ENCODE results near the gene SLC4A3.

The SLC4A3 gene

DNA sequence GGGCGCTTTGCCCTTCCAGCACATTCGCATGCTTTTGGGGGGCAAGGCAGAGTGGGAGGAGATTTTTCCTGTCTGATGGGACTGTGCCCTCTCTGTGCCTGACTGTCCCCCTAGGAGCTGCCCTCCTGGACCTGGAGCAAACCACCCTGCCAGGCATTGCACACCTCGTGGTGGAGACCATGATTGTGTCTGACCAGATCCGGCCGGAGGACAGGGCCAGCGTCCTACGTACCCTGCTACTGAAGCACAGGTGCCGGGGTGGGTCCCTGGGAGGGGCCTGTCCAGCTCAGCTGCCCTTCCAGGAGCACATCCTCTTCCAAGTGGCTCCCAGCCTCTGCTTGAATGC lies 5.3 kb downstream of the SLC4A3 start:
- DNase-seq, result no peak

DNA sequence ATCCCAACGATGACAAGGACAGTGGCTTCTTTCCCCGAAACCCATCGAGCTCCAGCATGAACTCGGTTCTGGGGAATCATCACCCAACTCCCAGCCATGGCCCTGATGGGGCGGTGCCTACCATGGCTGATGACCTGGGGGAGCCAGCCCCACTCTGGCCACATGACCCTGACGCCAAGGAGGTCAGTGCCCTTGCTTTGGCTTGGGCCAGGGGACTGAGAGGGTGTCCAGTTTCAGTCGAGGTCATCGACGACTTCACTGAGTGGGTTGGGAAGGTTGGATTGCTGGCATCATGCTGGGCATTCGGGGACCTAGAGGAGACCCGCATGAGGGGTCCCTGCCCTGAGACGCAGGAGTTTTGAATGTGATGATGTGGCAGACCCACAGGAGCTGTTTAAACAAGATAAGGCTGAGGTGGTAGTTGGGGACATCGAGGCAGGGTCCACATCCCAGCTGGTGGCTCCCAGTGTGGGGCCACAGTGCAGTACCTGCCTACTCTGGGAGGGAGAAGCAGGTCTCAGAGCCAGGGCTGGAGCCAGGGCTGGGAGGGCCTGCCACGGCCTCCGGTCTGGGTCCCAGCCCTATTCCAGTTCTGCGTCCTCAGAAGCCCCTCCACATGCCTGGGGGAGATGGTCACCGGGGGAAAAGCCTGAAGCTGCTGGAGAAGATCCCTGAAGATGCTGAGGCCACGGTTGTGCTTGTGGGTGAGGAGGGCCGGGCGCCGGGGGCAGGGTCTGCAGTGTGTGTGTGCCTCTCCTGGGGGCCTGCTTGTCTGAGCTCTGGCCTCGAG lies 6.0 kb downstream of the SLC4A3 start:
- no peak for DNase-seq

DNA sequence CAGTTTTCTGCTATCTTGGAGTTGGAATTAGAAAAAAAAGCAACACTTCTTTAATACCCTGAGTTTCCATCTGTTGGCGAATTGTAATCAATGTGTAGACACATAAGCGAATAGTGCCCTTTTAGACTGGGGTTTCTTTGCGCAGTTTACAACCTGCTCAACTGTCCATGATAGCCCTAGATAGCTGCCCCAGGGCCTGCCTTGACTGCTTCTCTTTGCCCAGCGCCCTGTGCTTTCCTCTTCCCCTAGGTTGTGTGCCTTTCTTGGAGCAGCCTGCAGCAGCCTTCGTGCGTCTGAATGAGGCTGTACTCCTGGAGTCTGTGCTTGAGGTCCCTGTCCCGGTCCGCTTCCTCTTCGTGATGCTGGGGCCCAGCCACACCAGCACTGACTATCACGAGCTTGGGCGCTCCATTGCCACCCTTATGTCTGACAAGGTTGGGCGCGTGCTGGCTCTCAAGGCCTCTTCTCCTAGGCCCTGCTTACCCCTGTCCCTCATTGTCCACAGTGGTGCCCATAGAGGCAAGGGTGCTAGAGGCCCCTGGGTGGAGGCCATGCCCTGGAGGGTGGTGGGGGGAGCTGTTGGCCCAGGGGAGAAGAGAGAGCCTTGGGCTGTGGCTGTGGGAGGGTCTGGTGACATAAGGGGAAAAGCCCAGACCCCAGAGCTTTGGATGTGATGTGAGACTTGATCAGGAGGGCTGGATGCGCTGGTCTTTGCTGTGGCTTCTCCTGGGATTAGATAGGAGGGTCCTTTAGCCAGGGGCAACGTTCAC lies 6.9 kb downstream of the SLC4A3 start:
- no peak for DNase-seq

DNA sequence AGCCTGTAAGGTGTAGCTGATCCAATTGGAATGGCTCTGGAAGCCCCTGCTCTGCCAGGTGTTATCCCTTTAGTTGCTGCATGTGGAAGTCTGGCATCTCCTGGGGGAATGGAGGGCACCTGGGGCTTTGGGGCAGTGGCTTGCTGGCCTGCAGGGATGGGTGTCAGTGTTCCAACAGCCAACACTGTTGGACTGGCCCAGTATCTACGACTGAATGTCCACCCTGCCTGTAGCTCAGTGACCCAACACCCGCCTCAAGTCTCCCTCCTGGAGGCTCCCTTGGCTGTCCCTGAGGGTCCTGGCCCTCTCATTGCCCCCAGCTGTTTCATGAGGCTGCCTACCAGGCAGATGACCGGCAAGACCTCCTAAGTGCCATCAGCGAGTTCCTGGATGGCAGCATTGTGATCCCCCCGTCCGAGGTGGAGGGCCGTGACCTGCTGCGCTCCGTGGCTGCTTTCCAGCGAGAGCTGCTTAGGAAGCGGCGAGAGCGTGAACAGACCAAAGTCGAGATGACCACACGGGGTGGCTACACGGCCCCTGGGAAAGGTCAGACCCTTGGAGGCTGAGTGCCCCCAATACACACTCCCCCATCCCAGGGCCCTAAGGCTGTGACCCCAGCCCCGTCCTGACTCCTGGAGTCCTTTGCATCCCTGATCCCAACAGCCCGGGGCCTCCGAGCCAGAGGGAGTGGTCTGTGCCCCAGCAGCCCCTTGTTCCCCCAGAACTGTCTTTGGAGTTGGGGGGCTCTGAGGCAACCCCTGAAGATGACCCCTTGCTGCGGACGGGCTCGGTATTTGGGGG lies 7.7 kb downstream of the SLC4A3 start:
- DNase-seq, result no peak

DNA sequence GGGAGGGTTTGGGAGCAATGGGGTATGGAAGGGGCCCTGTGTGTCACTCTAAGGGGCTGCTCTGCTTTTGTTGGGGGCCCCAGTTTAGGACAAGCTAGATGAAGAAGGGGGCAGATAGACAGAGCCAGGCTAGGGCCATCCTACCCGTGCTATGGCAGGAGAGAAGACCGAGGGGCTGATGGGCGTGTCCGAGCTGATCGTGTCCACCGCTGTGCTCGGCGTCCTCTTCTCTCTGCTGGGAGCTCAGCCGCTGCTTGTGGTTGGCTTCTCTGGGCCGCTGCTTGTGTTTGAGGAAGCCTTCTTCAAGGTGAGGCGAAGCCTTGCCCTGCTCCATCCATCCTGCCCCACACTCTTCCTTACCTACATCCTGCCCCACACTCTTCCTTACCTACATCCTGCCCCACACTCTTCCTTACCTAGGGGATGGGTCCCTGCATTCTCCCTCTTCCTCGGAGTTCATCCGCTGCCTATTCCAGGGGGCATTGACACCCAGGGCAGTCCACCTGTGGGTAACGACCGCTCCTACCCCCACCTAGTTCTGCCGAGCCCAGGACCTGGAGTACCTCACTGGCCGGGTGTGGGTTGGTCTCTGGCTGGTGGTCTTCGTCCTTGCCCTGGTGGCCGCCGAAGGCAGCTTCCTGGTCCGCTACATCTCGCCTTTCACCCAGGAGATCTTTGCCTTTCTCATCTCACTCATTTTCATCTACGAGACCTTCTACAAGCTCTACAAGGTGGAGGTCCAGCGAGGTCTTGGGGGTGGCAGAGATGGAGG lies 8.9 kb downstream of the SLC4A3 start:
- no peak for DNase-seq

DNA sequence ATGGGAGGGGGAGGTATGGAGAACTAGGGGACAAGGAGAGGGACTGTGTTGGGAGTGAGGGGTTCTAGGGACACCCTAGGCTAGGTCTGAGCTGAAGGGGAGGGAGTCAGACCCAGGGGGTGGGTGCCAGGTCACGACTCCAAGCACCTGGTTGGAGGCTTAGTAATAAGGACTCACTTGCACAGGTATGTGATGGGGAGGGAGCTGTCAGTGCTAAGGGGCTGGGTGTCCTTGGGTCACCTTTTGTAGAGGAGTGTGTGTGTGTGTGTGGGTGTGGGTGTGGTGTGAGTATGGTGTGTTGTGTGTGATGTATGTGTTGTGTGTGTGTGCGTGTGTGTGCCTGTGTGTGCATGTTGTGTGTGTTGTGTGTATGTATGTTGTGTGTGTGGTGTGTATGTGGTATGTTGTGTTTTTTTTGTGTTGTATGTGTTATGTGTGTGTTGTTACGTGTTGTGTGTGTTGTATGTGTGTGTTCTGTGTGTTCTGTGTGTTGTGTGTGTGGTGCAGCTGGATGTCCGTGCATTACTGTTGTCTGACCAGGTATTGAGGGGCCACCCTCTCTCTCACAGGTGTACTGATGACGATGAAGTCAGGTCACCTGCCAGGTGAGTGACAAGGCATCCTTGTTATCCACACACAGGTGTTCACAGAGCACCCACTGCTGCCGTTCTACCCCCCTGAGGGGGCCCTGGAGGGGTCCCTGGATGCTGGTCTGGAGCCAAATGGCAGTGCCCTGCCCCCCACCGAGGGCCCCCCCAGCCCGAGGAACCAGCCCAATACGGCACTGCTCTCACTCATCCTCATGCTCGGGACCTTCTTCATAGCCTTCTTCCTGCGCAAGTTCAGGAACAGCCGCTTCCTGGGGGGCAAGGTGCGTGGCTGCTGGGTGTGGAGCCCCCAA lies 9.8 kb downstream of the SLC4A3 start:
- DNase-seq, result no peak

DNA sequence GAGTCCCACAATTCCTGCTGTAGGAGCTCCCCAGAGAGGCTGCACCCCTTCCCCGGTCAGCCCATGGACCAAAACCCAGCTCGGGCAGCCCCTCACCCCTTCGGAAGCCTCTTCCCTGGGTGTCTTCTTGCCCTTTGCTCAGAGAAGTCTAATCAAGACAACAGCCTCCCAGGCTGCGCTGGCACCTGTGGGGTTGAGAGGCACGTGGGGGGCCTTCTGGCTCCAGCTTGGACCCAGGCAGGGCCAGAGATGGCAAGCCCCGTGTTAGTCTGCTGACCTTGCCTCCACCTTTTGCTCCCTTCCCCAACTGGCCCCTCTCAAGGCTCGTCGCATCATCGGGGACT lies 10.4 kb downstream of the SLC4A3 start:
- no peak for DNase-seq

DNA sequence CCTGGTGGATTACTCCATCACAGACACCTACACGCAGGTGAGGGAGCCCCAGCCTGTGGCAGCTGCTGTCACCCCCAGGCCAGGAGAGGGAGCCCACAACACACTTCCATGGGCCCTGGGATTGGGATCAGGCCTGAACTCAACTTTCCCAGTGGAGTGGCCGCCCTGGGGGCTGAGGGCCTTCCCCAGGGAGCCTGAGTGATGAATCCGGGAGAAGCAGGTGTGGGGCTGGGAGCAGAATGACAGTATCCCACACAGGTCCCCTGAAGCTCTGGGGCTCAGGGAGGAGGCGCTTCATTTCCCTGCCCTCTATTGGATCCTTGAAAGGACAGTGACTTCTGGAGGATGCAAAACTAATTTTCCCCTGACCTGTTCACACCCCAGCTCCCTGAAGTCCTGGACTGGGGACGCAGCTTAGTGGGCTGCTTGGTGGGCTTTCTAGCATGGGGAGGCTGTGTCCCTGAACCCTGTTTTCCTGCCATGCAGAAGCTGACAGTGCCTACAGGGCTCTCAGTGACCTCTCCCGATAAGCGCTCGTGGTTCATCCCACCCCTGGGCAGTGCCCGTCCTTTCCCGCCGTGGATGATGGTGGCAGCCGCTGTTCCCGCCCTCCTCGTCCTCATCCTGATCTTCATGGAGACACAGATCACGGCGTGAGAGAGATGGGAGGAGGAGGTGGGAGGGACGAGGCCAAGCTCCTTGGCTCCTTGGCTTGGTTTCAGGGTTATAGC lies 11.0 kb downstream of the SLC4A3 start:
- DNase-seq, result no peak

DNA sequence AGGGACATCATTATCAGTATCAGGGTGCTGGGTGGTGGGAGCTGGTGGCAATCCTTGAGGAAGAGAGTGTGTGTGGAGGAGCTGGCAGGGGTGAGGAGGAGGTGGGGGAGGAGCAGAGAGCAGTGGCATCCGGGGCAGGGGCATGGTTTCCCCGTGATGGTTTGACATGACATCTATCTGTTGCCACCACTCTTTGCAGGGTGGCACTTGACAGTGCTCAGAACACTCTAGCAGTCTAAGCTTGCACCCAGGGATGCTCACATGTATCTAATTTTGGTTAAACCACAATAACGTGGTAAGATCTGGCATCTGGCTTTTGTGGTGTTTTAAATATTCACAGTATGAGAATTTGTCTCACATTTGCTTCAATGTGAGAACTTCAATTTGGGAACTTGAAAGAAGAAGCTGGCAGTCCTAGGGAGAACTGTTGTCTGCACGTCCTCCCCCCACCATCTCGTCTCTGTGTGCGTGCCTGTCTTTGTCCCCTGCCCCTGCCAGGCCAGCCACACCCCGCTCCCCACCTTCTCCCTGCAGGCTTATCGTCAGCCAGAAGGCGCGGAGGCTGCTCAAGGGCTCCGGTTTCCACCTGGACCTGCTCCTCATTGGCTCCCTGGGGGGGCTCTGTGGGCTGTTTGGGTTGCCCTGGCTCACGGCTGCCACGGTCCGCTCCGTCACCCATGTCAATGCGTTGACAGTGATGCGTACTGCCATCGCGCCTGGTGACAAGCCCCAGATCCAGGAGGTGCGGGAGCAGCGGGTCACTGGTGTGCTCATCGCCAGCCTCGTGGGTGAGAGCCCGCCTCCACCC lies 11.7 kb downstream of the SLC4A3 start:
- peak; percentile 42 for DNase-seq

DNA sequence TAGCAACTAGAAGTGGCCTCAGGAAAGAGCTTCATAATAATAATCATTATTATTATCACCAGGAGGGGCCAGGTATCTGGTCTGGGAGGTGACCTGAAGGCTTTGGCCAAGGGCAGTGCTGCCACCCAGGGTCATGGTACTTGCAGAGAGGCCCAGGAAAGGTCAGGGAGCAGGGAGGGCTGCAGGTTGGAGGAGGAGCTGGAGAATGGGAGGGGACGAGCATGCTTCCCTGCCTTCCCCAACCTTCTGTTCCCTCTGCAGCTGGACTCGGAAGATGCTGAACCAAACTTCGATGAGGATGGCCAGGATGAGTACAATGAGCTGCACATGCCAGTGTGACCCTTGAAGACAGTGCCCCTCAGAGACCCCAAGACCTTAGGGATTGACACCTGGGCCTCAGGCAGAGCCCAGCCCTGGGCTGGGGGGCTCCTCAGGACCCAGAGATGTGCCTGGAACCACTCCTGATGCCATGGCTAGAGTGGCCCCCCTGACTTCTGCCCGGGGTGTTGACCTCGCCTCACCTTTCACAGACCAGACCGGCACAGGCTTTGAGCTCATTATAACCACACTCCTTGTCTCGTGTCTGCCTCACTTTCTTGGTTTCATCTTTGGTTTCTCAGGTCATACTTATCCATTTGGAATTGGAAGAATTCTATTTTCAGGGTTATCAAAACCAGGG lies 14.1 kb downstream of the SLC4A3 start:
- DNase-seq, result no peak

DNA sequence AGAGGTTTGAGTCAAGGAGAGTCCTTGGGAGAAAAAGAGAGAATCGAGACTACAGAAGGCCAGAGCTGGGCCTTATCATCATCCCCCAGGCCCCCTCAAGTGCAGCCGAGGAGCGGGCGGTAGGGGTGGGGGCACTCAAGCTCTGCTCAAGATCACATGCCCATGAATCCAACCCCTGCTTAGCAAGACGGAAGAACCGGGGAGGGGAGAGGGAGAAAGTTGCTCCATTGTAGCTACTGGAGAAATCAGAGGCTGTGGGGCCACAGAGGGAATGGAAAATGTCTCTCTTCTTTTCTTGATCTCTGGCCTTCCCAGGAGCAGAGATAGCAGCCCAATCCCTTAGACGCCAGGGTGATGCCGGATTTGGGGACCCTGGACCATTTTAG lies 14.6 kb downstream of the SLC4A3 start:
- DNase-seq, result no peak

DNA sequence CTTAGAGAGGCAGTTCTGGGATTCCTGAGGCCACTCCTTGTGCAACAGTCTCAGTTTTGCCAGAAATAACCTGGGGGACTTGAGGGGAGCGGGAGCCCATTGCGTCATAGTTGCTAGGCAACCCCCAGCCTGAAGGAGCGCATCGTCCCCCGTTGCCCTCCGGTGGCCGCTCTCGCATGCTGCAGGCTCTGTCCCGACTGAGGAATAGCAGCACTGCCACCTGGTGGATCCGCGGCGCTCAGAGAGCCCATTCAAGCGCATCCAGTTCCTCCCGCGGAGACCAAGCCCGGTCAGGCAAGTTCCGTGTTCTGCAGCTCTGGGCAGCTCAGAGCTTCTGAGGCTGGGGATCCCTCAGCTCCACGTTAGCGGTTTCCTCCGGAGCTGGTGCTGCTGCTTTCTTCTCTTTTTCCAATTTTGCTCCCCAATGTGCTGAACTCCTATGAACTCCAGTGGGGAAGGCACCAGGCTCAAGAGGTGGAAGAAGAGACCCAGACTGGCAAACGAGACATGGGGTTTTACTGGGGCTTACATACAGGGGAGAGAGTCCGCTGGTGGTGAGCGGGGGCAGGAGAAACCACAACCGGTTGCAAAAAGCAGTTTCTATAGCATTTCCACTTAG lies 15.1 kb downstream of the SLC4A3 start:
- peak; percentile 97 for DNase-seq

DNA sequence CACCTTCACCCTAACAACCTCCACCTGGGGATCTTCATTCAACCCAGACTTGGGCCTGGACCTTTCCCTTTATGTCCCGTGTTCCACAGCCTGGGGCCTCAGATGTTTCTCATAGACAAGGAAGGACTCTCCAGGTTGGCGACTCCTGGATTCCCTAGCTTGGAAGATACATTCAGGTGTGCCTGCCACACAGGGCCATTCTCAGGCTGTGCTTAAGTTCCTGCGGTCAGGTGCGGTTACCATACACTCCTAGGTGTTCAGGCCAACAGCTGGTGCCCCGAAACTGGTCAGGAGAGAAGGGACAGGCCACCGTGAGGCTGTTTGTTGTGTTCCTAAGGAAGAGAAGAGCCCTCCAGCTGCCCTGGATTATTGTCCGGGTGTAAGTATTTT lies 15.6 kb downstream of the SLC4A3 start:
- DNase-seq, result no peak

DNA sequence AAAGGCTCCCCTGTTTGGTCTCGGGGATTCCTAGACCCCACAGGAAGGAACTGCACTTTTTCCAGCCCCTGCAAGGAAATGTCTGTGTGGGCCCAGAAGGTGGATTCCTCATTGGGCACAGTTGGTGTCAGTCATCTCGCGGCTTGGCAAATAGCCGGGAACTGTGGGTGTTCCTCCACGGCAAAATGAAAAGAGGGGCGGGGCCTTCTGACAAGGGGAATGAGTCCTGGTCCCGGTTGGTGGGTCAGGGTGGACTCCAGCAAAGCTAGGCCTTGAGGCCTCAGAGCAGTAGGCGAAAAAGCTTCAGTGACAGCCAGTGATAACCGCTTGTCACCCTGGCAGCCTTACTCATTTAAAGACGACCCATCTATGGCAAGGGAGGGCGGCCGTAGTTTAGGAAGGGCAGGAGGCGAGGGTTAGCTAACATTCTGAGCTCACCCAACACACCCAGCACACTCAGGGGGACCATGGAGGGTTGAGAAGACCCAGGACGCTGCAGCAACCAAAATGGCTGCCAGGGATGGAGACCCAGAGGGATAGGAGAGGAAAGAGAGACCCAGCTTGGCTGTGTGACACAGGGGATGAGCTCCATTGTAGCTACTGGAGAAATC lies 16.5 kb downstream of the SLC4A3 start:
- no peak for DNase-seq

DNA sequence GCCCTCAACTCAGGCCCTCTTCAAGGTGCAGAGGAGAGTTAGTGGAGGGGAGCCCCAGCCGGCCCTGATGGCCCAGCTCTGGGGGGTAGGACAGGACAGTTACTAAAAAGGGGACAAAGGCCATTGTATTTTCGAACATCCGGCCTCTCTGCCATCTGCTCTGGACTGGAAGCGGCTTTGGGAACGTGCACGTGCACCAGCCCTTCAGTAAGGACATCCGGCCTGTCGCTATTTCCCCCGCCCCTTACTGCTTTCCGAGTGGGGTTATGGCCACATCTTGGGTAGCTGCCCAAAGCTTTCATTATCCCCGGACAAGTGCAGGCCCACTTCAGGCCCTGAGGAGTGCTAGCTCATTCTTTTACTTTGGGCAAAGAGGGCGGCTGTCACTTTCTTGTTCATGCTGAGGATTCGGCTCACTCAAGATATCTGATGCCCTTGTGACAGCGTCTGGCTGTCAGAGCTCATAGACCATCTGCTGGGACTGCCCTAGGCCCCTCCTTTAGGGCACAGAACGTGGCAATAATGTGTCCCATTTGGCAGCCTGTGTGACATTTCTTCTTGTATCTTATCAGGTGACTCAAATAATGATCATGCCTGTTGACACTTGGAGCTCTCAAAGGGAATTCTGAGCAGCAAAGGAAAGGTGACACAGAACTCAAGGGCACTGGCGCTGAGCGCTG lies 17.5 kb downstream of the SLC4A3 start:
- DNase-seq, result no peak

DNA sequence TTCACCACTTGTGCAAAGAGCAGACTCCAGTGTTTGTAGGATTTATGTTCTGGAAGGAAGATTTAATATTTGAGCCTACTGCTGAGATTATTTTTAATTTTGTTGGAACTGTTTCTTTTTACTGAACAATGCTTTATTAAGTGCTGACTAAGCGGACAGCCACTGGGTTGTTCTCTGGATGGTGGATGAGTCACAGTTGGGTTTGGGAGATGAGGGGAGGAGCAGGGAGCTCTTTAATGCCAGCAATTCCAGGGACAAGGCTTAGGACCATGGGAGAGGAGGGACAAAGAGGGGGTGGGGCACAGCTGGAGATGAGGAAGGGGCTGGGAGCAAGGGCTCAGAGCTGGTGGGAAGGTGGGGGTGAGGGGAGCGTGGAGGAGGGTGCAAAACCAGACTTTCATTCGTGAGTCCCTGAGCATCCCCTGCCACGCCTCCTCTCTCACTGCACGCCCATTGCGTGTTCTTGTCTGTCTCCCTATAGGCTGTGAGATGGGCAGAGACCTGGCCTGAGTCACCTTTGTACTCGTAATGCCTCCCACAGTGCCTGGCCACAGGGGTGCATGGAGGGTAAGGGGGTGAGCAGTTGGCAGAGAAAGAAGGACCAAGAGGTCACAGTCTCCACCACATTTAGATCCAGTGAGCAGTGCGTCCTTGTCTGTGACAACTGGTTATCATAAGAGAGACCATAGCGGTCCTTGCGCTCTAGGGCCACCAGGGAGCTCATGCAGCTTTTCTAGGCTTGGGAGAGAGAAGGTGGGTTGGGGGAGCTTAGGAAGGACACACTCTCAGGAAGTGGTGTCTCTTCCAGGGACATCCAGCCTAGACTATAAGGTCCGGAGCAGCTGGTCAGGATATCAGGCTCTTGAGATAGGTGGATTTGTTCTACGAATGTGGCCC lies 18.4 kb downstream of the SLC4A3 start:
- no peak for DNase-seq

DNA sequence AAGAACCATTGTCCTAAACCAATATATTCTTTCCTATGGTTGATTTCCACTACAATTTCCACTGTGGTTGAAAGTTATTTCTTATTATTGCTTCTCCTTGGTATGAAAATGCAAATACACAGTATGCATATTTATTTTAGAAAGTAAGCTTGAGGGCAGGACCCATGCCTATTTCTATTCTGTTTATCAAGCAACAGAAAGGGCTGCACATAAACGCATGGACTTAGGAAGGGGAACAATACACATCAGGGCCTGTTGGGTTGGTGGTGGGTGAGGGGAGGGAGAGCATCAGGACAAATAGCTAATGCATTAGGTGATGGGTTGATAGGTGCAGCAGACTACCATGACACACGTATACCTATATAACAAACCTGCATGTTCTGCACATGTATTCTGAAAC lies 20.7 kb downstream of the SLC4A3 start:
- DNase-seq, result no peak
